IMR-90 (cell line): ENCODE results near the gene PRSS8. TPM values are rescaled to one million over a fixed set of nuclear protein-coding genes. Genes with fewer than 3 reads are reported as not detected.

Experiments
- ATAC-seq: fragments of 200-7000 bp; cut with Tn5 transposase; 2 replicates; pipeline ENCODE4 v1.9.1; 2020; ENCODE audit warnings: low read depth, mild to moderate bottlenecking, moderate library complexity
- BruUV-seq: library from RNA; stranded (reverse); fragments of 400-500 nt; replicated peaks from 2 replicates; lab custom pipeline; 2021; lab: Mats Ljungman, UMichigan
- CTCF ChIA-PET: fragments of 300-600 bp; formaldehyde crosslinking; extraction: SDS; loops from one replicate; lab custom pipeline; 2021; ENCODE audit warnings: antibody characterized with exemption; lab: Yijun Ruan, JAX
- POLR2A ChIA-PET: fragments of 300-600 bp; sonication (Branson Sonifier 250); formaldehyde crosslinking; loops from one replicate; lab custom pipeline; 2022; ENCODE audit warnings: antibody characterized with exemption; ENCODE audit not compliant: unreplicated experiment; lab: Charles Lee
- DNase-seq: peaks from one replicate; pipeline ENCODE4 v3.0.0; 2013
- H2AFZ ChIP-seq: replicated peaks from 2 replicates; pipeline ENCODE3; 2013; ENCODE audit warnings: low read length, mild to moderate bottlenecking; ENCODE audit not compliant: poor library complexity
- H2AK5ac ChIP-seq: 2 replicates; pipeline ENCODE4 v1.6.1; 2013; ENCODE audit warnings: low read depth, low read length, inconsistent platforms
- H2AK9ac ChIP-seq: replicated peaks from 2 replicates; pipeline ENCODE3; 2013; ENCODE audit warnings: mild to moderate bottlenecking, low read depth, low read length, moderate library complexity; ENCODE audit not compliant: poor library complexity
- H2BK120ac ChIP-seq: 2 replicates; pipeline ENCODE4 v1.6.1; 2013; ENCODE audit warnings: low read depth, low read length, inconsistent platforms
- H2BK15ac ChIP-seq: 3 replicates; pipeline ENCODE4 v1.6.1; 2013; ENCODE audit warnings: low read depth, low read length, inconsistent platforms
- H2BK20ac ChIP-seq: 2 replicates; pipeline ENCODE4 v1.6.1; 2013; ENCODE audit warnings: low read depth, mild to moderate bottlenecking, inconsistent platforms, low read length, moderate library complexity
- H2BK5ac ChIP-seq: 2 replicates; pipeline ENCODE4 v1.6.1; 2013; ENCODE audit warnings: mild to moderate bottlenecking, low read depth, low read length, inconsistent platforms; ENCODE audit not compliant: poor library complexity, severe bottlenecking
- H3K14ac ChIP-seq: replicated peaks from 2 replicates; pipeline ENCODE4 v1.6.1; 2013; ENCODE audit warnings: low read depth, low read length, inconsistent platforms
- H3K18ac ChIP-seq: 2 replicates; pipeline ENCODE4 v1.6.1; 2013; ENCODE audit warnings: low read depth, low read length, control low read depth
- H3K23ac ChIP-seq: 2 replicates; pipeline ENCODE4 v1.6.1; 2013; ENCODE audit warnings: low read depth, low read length, inconsistent platforms
- H3K27ac ChIP-seq: 2 replicates; pipeline ENCODE4 v1.5.1; 2013; ENCODE audit warnings: mild to moderate bottlenecking, control low read depth, low read length; ENCODE audit not compliant: insufficient read depth
- H3K27me3 ChIP-seq: 2 replicates; pipeline ENCODE4 v1.6.1; 2013; ENCODE audit warnings: low read length; ENCODE audit not compliant: control insufficient read depth, insufficient read depth
- H3K36me3 ChIP-seq: 2 replicates; pipeline ENCODE4 v1.6.1; 2013; ENCODE audit warnings: low read length, mixed read lengths; ENCODE audit not compliant: control insufficient read depth, insufficient read depth
- H3K4ac ChIP-seq: 2 replicates; pipeline ENCODE4 v1.6.1; 2013; ENCODE audit warnings: low read depth, low read length, inconsistent platforms
- H3K4me1 ChIP-seq: 2 replicates; pipeline ENCODE4 v1.6.1; 2013; ENCODE audit warnings: low read length, mixed read lengths; ENCODE audit not compliant: control insufficient read depth, insufficient read depth
- H3K4me2 ChIP-seq: 2 replicates; pipeline ENCODE4 v1.6.1; 2013; ENCODE audit warnings: low read depth, mild to moderate bottlenecking, control low read depth, low read length, moderate library complexity
- H3K4me3 ChIP-seq: 2 replicates; pipeline ENCODE4 v1.5.1; 2013; ENCODE audit warnings: low read depth, mild to moderate bottlenecking, control low read depth, low read length, moderate library complexity; ENCODE audit not compliant: insufficient read depth
- H3K56ac ChIP-seq: 2 replicates; pipeline ENCODE4 v1.6.1; 2013; ENCODE audit warnings: low read length, inconsistent platforms; ENCODE audit not compliant: insufficient read depth; ENCODE audit errors: extremely low read depth
- H3K79me1 ChIP-seq, 2 experiments: 2 replicates each; pipeline ENCODE4 v1.6.1; 2013; ENCODE audit warnings: low read length in 2 of 2, inconsistent platforms in 1 of 2, low read depth in 1 of 2
- H3K9ac ChIP-seq: 2 replicates; pipeline ENCODE4 v1.6.1; 2013; ENCODE audit warnings: low read depth, low read length, control low read depth
- H3K9me1 ChIP-seq: 2 replicates; pipeline ENCODE4 v1.6.1; 2013; ENCODE audit warnings: low read length, inconsistent platforms; ENCODE audit not compliant: insufficient read depth
- H3K9me3 ChIP-seq: 2 replicates; pipeline ENCODE4 v1.6.1; 2013; ENCODE audit warnings: low read length; ENCODE audit not compliant: control insufficient read depth, insufficient read depth
- H4K20me1 ChIP-seq: 2 replicates; pipeline ENCODE4 v1.6.1; 2013; ENCODE audit warnings: low read length, inconsistent platforms; ENCODE audit not compliant: insufficient read depth
- H4K5ac ChIP-seq: 2 replicates; pipeline ENCODE4 v1.6.1; 2013; ENCODE audit warnings: mild to moderate bottlenecking, low read depth, low read length, control low read depth
- H4K8ac ChIP-seq, 2 experiments: 2 replicates each; pipeline ENCODE4 v1.6.1; 2013; ENCODE audit warnings: low read depth in 2 of 2, low read length in 2 of 2, control low read depth in 1 of 2, inconsistent platforms in 1 of 2
- H4K91ac ChIP-seq: 2 replicates; pipeline ENCODE4 v1.6.1; 2013; ENCODE audit warnings: low read depth, low read length, inconsistent platforms; ENCODE audit not compliant: insufficient read depth
- FOS ChIP-seq: fragments of 150-350 bp; IDR thresholded peaks from 2 replicates; pipeline ENCODE4 v1.6.1; 2016; ENCODE audit warnings: low read depth, low read length
- MXI1 ChIP-seq: IDR thresholded peaks from 2 replicates; pipeline ENCODE4 v1.6.1; 2012; ENCODE audit warnings: low read depth, mild to moderate bottlenecking, low read length, moderate library complexity, borderline replicate concordance
- NFE2L2 ChIP-seq: fragments of 150-350 bp; IDR thresholded peaks from 2 replicates; pipeline ENCODE4 v1.6.1; 2016; ENCODE audit warnings: low read depth, mild to moderate bottlenecking, low read length
- POLR2A ChIP-seq: IDR thresholded peaks from 2 replicates; pipeline ENCODE4 v1.6.1; 2012; ENCODE audit warnings: mild to moderate bottlenecking, low read depth, low read length
- RAD21 ChIP-seq: IDR thresholded peaks from 2 replicates; pipeline ENCODE4 v1.6.1; 2012; ENCODE audit warnings: low read length, improper control_type of control experiment
- SMC3 ChIP-seq: fragments of 150-350 bp; IDR thresholded peaks from 2 replicates; pipeline ENCODE4 v1.6.1; 2016; ENCODE audit warnings: low read depth, mild to moderate bottlenecking, antibody characterized with exemption, low read length, moderate library complexity
- WGBS, 2 experiments: methylation state at CpG; one replicate each; pipeline versions ENCODE4 v1.1.5 to v1.1.7; 2013; ENCODE audit warnings: missing lambda C conversion rate in 2 of 2; ENCODE audit not compliant: insufficient read length in 1 of 2; ENCODE audit errors: extremely low coverage in 2 of 2; 5-methylcytosine and 5-hydroxymethylcytosine counted together
- dilution Hi-C: fragments of 300-500 bp; cut with HindIII; formaldehyde crosslinking; loops from one replicate; pipeline ENCODE4 v1.14.3; 2018; ENCODE audit warnings: low sequenced_read_pairs; ENCODE audit not compliant: unreplicated experiment
- in situ Hi-C: fragments of 300-500 bp; cut with MboI; formaldehyde crosslinking; loops from 3 replicates; pipeline ENCODE4 v1.14.3; 2019; ENCODE audit warnings: low sequenced_read_pairs, inconsistent platforms, mixed read lengths
- intact Hi-C: fragments of 100-400 bp; cut with micrococcal nuclease; formaldehyde crosslinking; loops from 2 replicates; pipeline ENCODE4 v1.10.0; 2022
- polyA plus RNA-seq, 3 experiments: library from polyadenylated mRNA; depleted of rRNA; stranded (reverse); fragments of >200 nt; gene quantifications; 2 replicates each; pipeline ENCODE4 v1.2.3, GENCODE V29; 2012; ENCODE audit warnings: low replicate concordance in 1 of 3
- total RNA-seq: library from RNA; depleted of rRNA; stranded (reverse); fragments of >200 nt; gene quantifications from 2 replicates; pipeline ENCODE4 v1.2.3, GENCODE V29; 2012
- TF ChIP-seq, protein P1 (sequence below): fragments of 150-350 bp; IDR thresholded peaks from 2 replicates; pipeline ENCODE4 v1.6.1; 2016; ENCODE audit warnings: low read depth, mild to moderate bottlenecking, low read length, moderate library complexity, borderline replicate concordance

Gene PRSS8
- total and polyA plus RNA-seq, 2 of the 4 experiments (the other 2 are of a cell fraction): not detected

DNA sequence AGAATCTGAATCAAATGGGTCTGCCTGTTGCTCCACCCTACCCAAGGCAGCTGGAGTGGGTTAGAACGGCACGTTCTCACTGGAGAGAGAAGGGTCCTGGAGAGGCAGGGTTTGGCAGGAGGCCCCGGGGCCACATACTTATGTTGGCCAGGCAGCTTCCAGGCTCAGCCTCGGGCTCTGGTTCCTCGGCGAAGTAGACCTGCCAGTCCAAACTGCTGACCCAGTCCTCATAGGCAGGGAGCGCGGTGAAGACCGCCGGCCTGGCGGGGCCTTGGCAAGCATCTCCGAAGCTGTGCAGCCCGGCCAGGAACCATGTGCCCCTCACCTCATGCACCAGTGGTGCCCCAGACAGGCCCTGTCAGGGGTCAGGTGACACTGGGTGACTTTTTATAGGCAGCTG is 51.5 kb downstream of the PRSS8 start:
- H3K18ac ChIP-seq: no peak overlapping the region
- CTCF ChIA-PET: no interaction called here
- POLR2A ChIA-PET: interaction anchor here (0.6 kb wide), 1 partner anchor 90 kb away, joined by 4 read pairs; no protein-coding TSS in a partner anchor
- no peak overlapping the region for H4K5ac ChIP-seq
- H3K4ac ChIP-seq: no peak overlapping the region
- no peak overlapping the region for H2BK5ac ChIP-seq
- no peak overlapping the region for H2AK5ac ChIP-seq
- H3K9me1 ChIP-seq: peaks cover 3% of the 10 kb centered on the region; the same call in 1 of the 2 replicates
- no peak for ATAC-seq
- H4K91ac ChIP-seq: no peak overlapping the region
- no peak overlapping the region for H3K4me2 ChIP-seq
- intact Hi-C loops (no loop called here), in situ Hi-C loops (loop anchor here (10.0 kb wide), 1 partner anchor 99 kb away; the partner anchor contains the start of gene HSD3B7), dilution Hi-C loops (no loop called here)
- H3K56ac ChIP-seq: no peak overlapping the region
- no TSS peak for BruUV-seq
- no peak overlapping the region for H2AFZ ChIP-seq
- H3K27me3 ChIP-seq: no peaks in the 10 kb centered on the region
- no peaks in the 10 kb centered on the region for H3K4me1 ChIP-seq
- H2BK20ac ChIP-seq: no peak overlapping the region
- H2BK120ac ChIP-seq: no peak overlapping the region
- peaks cover 70% of the 10 kb centered on the region for H3K36me3 ChIP-seq
- H3K23ac ChIP-seq: no peak overlapping the region
- 100% methylated on average over 1 of the region's 13 CpGs; no CpG with 5 or more reads in 1 of the 2 experiments for WGBS, 2 experiments
- no peaks in the 10 kb centered on the region for H3K9me3 ChIP-seq
- peaks cover 14 to 49% of the 10 kb centered on the region in 2 experiments for H3K79me1 ChIP-seq
- H4K20me1 ChIP-seq: peaks cover 21% of the 10 kb centered on the region
- H3K14ac ChIP-seq: no peak overlapping the region
- DNase-seq: no peak
- H3K9ac ChIP-seq: no peak overlapping the region
- no peak overlapping the region for H2AK9ac ChIP-seq
- TF ChIP-seq FOS (no peak), RAD21 (no peak), MXI1 (no peak), POLR2A (no peak), NFE2L2 (no peak), SMC3 (no peak)
- TF ChIP-seq, protein P1, sequence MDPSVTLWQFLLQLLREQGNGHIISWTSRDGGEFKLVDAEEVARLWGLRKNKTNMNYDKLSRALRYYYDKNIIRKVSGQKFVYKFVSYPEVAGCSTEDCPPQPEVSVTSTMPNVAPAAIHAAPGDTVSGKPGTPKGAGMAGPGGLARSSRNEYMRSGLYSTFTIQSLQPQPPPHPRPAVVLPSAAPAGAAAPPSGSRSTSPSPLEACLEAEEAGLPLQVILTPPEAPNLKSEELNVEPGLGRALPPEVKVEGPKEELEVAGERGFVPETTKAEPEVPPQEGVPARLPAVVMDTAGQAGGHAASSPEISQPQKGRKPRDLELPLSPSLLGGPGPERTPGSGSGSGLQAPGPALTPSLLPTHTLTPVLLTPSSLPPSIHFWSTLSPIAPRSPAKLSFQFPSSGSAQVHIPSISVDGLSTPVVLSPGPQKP: no peak
- H3K4me3 ChIP-seq: no peak overlapping the region
- no peak overlapping the region for H3K27ac ChIP-seq
- no peak overlapping the region for H2BK15ac ChIP-seq
- no peak overlapping the region for H4K8ac ChIP-seq
